HCT116 (cell line): ENCODE data around the gene VAT1. TPM values are rescaled to one million over a fixed set of nuclear protein-coding genes. Genes with fewer than 3 reads are reported as not detected.

ENCODE experiments used
- ATAC-seq: fragments of 200-7000 bp; cut with Tn5 transposase; 2 replicates; pipeline ENCODE4 v1.9.1; 2020; ENCODE audit warnings: mild to moderate bottlenecking, moderate library complexity
- BruUV-seq: library from RNA; stranded (reverse); fragments of 400-500 nt; replicated peaks from 2 replicates; lab custom pipeline; 2021; lab: Mats Ljungman, UMichigan
- CTCF ChIA-PET: fragments of 300-600 bp; sonication (Branson Sonifier 250); formaldehyde crosslinking; loops from one replicate; lab custom pipeline; 2021; ENCODE audit warnings: antibody characterized with exemption; lab: Charles Lee
- POLR2A ChIA-PET: fragments of 300-600, 350-600 bp; sonication (Branson Sonifier 250); formaldehyde crosslinking; loops from one replicate; lab custom pipeline; 2021; ENCODE audit warnings: antibody characterized with exemption; lab: Charles Lee
- RAD21 ChIA-PET, 2 experiments: fragments of 300-600 bp; sonication (Branson Sonifier 250); formaldehyde crosslinking; loops; one replicate each; lab custom pipeline; 2023; ENCODE audit warnings: low total read pairs in 2 of 2; ENCODE audit not compliant: uncharacterized antibody in 2 of 2, unreplicated experiment in 2 of 2, low non-redundant PET in 1 of 2; lab: Charles Lee
- DNase-seq: peaks from one replicate; pipeline ENCODE4 v3.0.0-alpha.2; 2010; ENCODE audit warnings: low read depth, low spot score
- H2AFZ ChIP-seq: fragments of 200-600 bp; shearing (Covaris generic), sonication (generic); 2 replicates; pipeline ENCODE4 v1.6.1; 2017; ENCODE audit warnings: low read depth, mixed run types, mixed read lengths, antibody characterized with exemption, low read length; ENCODE audit not compliant: poor library complexity, severe bottlenecking
- H3K27ac ChIP-seq: 2 replicates; pipeline ENCODE4 v1.5.1; 2012; ENCODE audit warnings: low read depth, low read length
- H3K27me3 ChIP-seq: fragments of 200-600 bp; sonication (generic); 2 replicates; pipeline ENCODE4 v1.6.1; 2016; ENCODE audit warnings: mixed run types, low read length, mixed read lengths; ENCODE audit not compliant: insufficient read depth
- H3K36me3 ChIP-seq, 2 experiments: fragments of 200-500 bp in 1 of 2; fragments of 200-600 bp in 1 of 2; sonication (Bioruptor generic) in 1 of 2; sonication (generic) in 1 of 2; 2 replicates each; pipeline versions ENCODE4 v1.5.1 to v1.6.1; 2014 to 2016; ENCODE audit warnings: low read length in 2 of 2, inconsistent platforms in 1 of 2, mixed read lengths in 1 of 2, mixed run types in 1 of 2; ENCODE audit not compliant: insufficient read depth in 2 of 2, control insufficient read depth in 1 of 2
- H3K4me1 ChIP-seq, 2 experiments: fragments of 200-600 bp in 1 of 2; sonication (generic) in 1 of 2; 2 replicates each; pipeline versions ENCODE4 v1.5.1 to v1.6.1; 2012 to 2017; ENCODE audit warnings: low read length in 2 of 2, inconsistent platforms in 1 of 2, mild to moderate bottlenecking in 1 of 2, mixed read lengths in 1 of 2, mixed run types in 1 of 2, moderate library complexity in 1 of 2; ENCODE audit not compliant: insufficient read depth in 2 of 2, control insufficient read depth in 1 of 2
- H3K4me2 ChIP-seq: fragments of 200-600 bp; sonication (generic); 2 replicates; pipeline ENCODE4 v1.6.1; 2017; ENCODE audit warnings: mixed run types, low read length, mixed read lengths
- H3K4me3 ChIP-seq, 2 experiments: fragments of 200-600 bp in 1 of 2; sonication (generic) in 1 of 2; replicated peaks in 1 of 2; 2 replicates each; pipeline ENCODE4 v1.5.1; 2011 to 2016; ENCODE audit warnings: low read length in 2 of 2, control low read depth in 1 of 2, low read depth in 1 of 2, mild to moderate bottlenecking in 1 of 2, mixed read lengths in 1 of 2, mixed run types in 1 of 2
- H3K79me2 ChIP-seq: fragments of 200-600 bp; sonication (generic); 2 replicates; pipeline ENCODE4 v1.6.1; 2017; ENCODE audit warnings: mild to moderate bottlenecking, mixed run types, low read length, moderate library complexity, mixed read lengths; ENCODE audit not compliant: insufficient read depth
- H3K9ac ChIP-seq: fragments of 200-600 bp; sonication (generic); 2 replicates; pipeline ENCODE4 v1.6.1; 2016; ENCODE audit warnings: low read length, mixed read lengths
- H3K9me2 ChIP-seq: fragments of 200-600 bp; sonication (generic), shearing (Covaris generic); 2 replicates; pipeline ENCODE4 v1.6.1; 2017; ENCODE audit warnings: mixed run types, mild to moderate bottlenecking, moderate library complexity; ENCODE audit not compliant: insufficient read depth
- H3K9me3 ChIP-seq, 2 experiments: fragments of 200-500 bp in 1 of 2; fragments of 200-600 bp in 1 of 2; sonication (Bioruptor generic) in 1 of 2; sonication (generic) in 1 of 2; 2 replicates each; pipeline ENCODE4 v1.6.1; 2014 to 2017; ENCODE audit warnings: low read length in 2 of 2, mixed read lengths in 2 of 2, inconsistent platforms in 1 of 2, low read depth in 1 of 2, mild to moderate bottlenecking in 1 of 2, mixed run types in 1 of 2, moderate library complexity in 1 of 2; ENCODE audit not compliant: control insufficient read depth in 1 of 2, insufficient read depth in 1 of 2
- H4K20me1 ChIP-seq: fragments of 200-600 bp; sonication (generic), shearing (Covaris generic); 2 replicates; pipeline ENCODE4 v1.6.1; 2017; ENCODE audit warnings: mixed run types, mild to moderate bottlenecking, moderate library complexity; ENCODE audit not compliant: insufficient read depth
- CBX3 ChIP-seq: IDR thresholded peaks from 2 replicates; pipeline ENCODE4 v1.6.1; 2012; ENCODE audit warnings: low read depth
- CEBPB ChIP-seq: IDR thresholded peaks from 2 replicates; pipeline ENCODE4 v1.6.1; 2012; ENCODE audit warnings: low read depth
- EGR1 ChIP-seq: IDR thresholded peaks from 2 replicates; pipeline ENCODE4 v1.6.1; 2012; ENCODE audit warnings: low read depth
- ELF1 ChIP-seq: IDR thresholded peaks from 2 replicates; pipeline ENCODE4 v1.6.1; 2012; ENCODE audit warnings: low read depth, borderline replicate concordance
- EZH2 ChIP-seq: fragments of 200-600 bp; sonication (generic); IDR thresholded peaks from 2 replicates; pipeline ENCODE4 v1.6.1; 2017; ENCODE audit warnings: antibody characterized with exemption, mixed run types
- EZH2phosphoT487 ChIP-seq: fragments of 200-600 bp; IDR thresholded peaks from 2 replicates; pipeline ENCODE4 v1.6.1; 2018; ENCODE audit warnings: antibody characterized with exemption, borderline replicate concordance
- FOSL1 ChIP-seq: IDR thresholded peaks from 2 replicates; pipeline ENCODE4 v1.6.1; 2012; ENCODE audit warnings: low read depth
- POLR2A ChIP-seq: IDR thresholded peaks from 2 replicates; pipeline ENCODE4 v1.7.0; 2011; ENCODE audit warnings: borderline replicate concordance; ENCODE audit not compliant: insufficient read depth, insufficient read length; ENCODE audit errors: extremely low read depth
- RAD21 ChIP-seq: IDR thresholded peaks from 2 replicates; pipeline ENCODE4 v1.6.1; 2012; ENCODE audit warnings: low read depth, mild to moderate bottlenecking
- REST ChIP-seq: IDR thresholded peaks from 2 replicates; pipeline ENCODE4 v1.6.1; 2012; ENCODE audit warnings: low read depth
- SIN3A ChIP-seq: IDR thresholded peaks from 2 replicates; pipeline ENCODE4 v1.6.1; 2012; ENCODE audit warnings: low read depth
- SRF ChIP-seq: IDR thresholded peaks from 2 replicates; pipeline ENCODE4 v1.6.1; 2012; ENCODE audit warnings: low read depth
- TCF7L2 ChIP-seq: IDR thresholded peaks from 2 replicates; pipeline ENCODE4 v1.7.0; 2011; ENCODE audit warnings: borderline replicate concordance, inconsistent platforms; ENCODE audit not compliant: insufficient read depth, insufficient read length; ENCODE audit errors: extremely low read depth
- YY1 ChIP-seq: IDR thresholded peaks from 2 replicates; pipeline ENCODE4 v1.6.1; 2011; ENCODE audit warnings: low read length, low read depth, moderate library complexity, mild to moderate bottlenecking; ENCODE audit not compliant: insufficient replicate concordance; ENCODE audit errors: extremely low read depth
- ZBTB33 ChIP-seq: IDR thresholded peaks from 2 replicates; pipeline ENCODE4 v1.6.1; 2011; ENCODE audit warnings: mild to moderate bottlenecking, low read length, moderate library complexity; ENCODE audit not compliant: insufficient replicate concordance; ENCODE audit errors: extremely low read depth
- ZNF274 ChIP-seq: fragments of 200-500 bp; sonication (Bioruptor generic); IDR thresholded peaks from 2 replicates; pipeline ENCODE4 v1.6.1; 2014; ENCODE audit warnings: mild to moderate bottlenecking, low read depth, low read length, inconsistent platforms
- intact Hi-C: fragments of 100-400 bp; cut with micrococcal nuclease; formaldehyde crosslinking; loops from 2 replicates; pipeline ENCODE4 v1.10.0; 2022
- total RNA-seq: library from RNA; stranded (reverse); gene quantifications from one replicate; pipeline ENCODE4 v1.2.1, GENCODE V29; 2021; ENCODE audit not compliant: unreplicated experiment
- TF ChIP-seq, protein P1 (sequence below), 3 experiments: fragments of 200-600 bp in 1 of 3; sonication (generic) in 1 of 3; IDR thresholded peaks in 2 of 3; conservative IDR thresholded peaks in 1 of 3; 2 replicates each; pipeline ENCODE4 v1.5.1; 2012 to 2017; ENCODE audit warnings: low read depth in 2 of 3, low read length in 2 of 3, antibody characterized with exemption in 1 of 3, borderline replicate concordance in 1 of 3, control low read depth in 1 of 3, mild to moderate bottlenecking in 1 of 3, mixed read lengths in 1 of 3, mixed run types in 1 of 3, moderate library complexity in 1 of 3; ENCODE audit not compliant: insufficient read depth in 1 of 3
- TF ChIP-seq, protein P2 (sequence below): IDR thresholded peaks from 2 replicates; pipeline ENCODE4 v1.6.1; 2012
- TF ChIP-seq, protein P3 (sequence below): IDR thresholded peaks from 2 replicates; pipeline ENCODE4 v1.6.1; 2012

The VAT1 gene
- total RNA-seq, 1 experiment from 2014 or later = 197 TPM

DNA sequence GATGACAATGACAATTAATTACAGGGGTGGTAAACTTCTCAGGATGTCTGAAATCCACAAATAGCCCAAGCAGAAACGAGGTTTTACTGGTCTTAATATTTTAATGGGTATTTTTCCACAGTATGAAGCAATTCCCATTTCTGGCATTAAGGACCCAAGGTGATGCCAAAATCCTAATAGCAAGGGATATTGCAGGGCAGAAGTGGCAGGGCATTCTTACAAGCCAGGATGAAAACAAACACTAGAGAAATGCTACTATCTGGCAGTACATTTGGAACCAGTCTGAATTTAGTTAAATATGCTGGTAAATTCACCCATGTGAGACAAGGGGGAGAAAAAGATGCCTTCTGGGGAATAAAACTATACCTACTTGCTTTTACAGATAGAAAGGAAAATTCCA is 48.1 kb upstream of the VAT1 start:
- Histone ChIP-seq H2AFZ (no peak overlapping the region), H3K9ac (no peak overlapping the region), H3K4me3 (no peak overlapping the region), H3K79me2 (no peaks in the 10 kb centered on the region), H3K27me3 (no peaks in the 10 kb centered on the region), H3K9me3 (no peaks in the 10 kb centered on the region), H3K4me1 (no peaks in the 10 kb centered on the region), H3K36me3 (peaks cover 8 to 20% of the 10 kb centered on the region in 2 experiments; a peak in 3 of 4 replicates), H3K27ac (no peak overlapping the region), H3K4me2 (no peak overlapping the region), H4K20me1 (no peaks in the 10 kb centered on the region), H3K9me2 (no peaks in the 10 kb centered on the region)
- POLR2A ChIA-PET = no interaction called here
- RAD21 ChIA-PET = no interaction called here
- CTCF ChIA-PET = no interaction called here
- ATAC-seq (no peak), DNase-seq (no peak)
- intact Hi-C loops = no loop called here
- no TSS peak for BruUV-seq
- TF ChIP-seq CEBPB (no peak), ELF1 (no peak), ZNF274 (no peak), EZH2phosphoT487 (no peak), POLR2A (no peak), SRF (no peak), FOSL1 (no peak), ZBTB33 (no peak), TCF7L2 (no peak), YY1 (no peak), EGR1 (no peak), REST (no peak), SIN3A (no peak), CBX3 (no peak), RAD21 (no peak), EZH2 (no peak)
- TF ChIP-seq, protein P1, sequence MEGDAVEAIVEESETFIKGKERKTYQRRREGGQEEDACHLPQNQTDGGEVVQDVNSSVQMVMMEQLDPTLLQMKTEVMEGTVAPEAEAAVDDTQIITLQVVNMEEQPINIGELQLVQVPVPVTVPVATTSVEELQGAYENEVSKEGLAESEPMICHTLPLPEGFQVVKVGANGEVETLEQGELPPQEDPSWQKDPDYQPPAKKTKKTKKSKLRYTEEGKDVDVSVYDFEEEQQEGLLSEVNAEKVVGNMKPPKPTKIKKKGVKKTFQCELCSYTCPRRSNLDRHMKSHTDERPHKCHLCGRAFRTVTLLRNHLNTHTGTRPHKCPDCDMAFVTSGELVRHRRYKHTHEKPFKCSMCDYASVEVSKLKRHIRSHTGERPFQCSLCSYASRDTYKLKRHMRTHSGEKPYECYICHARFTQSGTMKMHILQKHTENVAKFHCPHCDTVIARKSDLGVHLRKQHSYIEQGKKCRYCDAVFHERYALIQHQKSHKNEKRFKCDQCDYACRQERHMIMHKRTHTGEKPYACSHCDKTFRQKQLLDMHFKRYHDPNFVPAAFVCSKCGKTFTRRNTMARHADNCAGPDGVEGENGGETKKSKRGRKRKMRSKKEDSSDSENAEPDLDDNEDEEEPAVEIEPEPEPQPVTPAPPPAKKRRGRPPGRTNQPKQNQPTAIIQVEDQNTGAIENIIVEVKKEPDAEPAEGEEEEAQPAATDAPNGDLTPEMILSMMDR (IDR thresholded peaks at IDR 0.05 in 2 of 3, conservative IDR thresholded peaks at IDR 0.05 in 1 of 3; ENCODE audit: borderline replicate concordance in 1 of 3, insufficient read depth in 1 of 3, low read depth in 2 of 3, low read length in 2 of 3) = no peak
- TF ChIP-seq, protein P2, sequence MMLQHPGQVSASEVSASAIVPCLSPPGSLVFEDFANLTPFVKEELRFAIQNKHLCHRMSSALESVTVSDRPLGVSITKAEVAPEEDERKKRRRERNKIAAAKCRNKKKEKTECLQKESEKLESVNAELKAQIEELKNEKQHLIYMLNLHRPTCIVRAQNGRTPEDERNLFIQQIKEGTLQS = no peak
- TF ChIP-seq, protein P3, sequence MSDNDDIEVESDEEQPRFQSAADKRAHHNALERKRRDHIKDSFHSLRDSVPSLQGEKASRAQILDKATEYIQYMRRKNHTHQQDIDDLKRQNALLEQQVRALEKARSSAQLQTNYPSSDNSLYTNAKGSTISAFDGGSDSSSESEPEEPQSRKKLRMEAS = no peak
